Measurements from ENCODE around the gene AKR1C1.
"Not testable (repeated sequence)": the region's sequence is repeated elsewhere in the genome, so short reads cannot be mapped to it uniquely, and the experiment has no call there.

DNA sequence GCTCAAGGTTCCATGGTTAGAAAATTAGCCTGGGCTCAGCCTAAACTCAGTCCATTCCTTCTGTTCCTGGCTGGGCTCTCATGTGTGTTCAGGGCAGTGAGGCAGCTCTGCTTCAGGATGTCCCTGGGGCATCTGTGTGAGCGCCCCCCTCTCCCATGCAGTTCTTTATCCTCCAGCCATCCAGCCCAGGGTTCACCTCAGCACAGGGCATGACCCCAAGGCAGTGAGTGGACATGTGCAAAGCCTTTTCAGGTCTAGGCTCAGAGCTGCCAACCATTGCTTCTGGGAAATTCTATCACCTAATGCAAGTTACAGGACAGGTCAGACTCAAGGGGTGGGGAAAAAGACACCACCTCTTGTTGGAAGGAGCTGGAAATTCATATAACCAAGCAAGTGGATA lies 10.1 kb downstream of the AKR1C1 start:
- TF ChIP-seq, protein P1, sequence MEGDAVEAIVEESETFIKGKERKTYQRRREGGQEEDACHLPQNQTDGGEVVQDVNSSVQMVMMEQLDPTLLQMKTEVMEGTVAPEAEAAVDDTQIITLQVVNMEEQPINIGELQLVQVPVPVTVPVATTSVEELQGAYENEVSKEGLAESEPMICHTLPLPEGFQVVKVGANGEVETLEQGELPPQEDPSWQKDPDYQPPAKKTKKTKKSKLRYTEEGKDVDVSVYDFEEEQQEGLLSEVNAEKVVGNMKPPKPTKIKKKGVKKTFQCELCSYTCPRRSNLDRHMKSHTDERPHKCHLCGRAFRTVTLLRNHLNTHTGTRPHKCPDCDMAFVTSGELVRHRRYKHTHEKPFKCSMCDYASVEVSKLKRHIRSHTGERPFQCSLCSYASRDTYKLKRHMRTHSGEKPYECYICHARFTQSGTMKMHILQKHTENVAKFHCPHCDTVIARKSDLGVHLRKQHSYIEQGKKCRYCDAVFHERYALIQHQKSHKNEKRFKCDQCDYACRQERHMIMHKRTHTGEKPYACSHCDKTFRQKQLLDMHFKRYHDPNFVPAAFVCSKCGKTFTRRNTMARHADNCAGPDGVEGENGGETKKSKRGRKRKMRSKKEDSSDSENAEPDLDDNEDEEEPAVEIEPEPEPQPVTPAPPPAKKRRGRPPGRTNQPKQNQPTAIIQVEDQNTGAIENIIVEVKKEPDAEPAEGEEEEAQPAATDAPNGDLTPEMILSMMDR (IDR thresholded peaks at IDR 0.05; ENCODE audit: borderline replicate concordance, extremely low read depth, low read length, poor library complexity, severe bottlenecking): not testable (repeated sequence)
- TF ChIP-seq EZH2 (IDR thresholded peaks at IDR 0.05; ENCODE audit: borderline replicate concordance, low read depth, low read length, severe bottlenecking): not testable (repeated sequence)

Data from DND-41 (cell line).